GM18520 (cell line): ENCODE results near the gene TRMT1.

ENCODE experiments used
- ATAC-seq: cut with Tn5 transposase; IDR thresholded peaks from one replicate; pipeline ENCODE4 v1.9.1; 2021; ENCODE audit not compliant: unreplicated experiment

TRMT1 gene

GRCh38 chr19:13102666-13103580, 13.6 kb downstream of the TRMT1 start, which contains the start of gene LYL1:
LYL1 (minus strand) TSS chr19:13102858; CDS start chr19:13101171, 1,687 bp downstream.
- ATAC-seq, result no peak

- no peak for ATAC-seq
Measured at GRCh38 chr19:13102416-13102665, 14.2 kb downstream of the TRMT1 start.

- no peak for ATAC-seq
Measured at GRCh38 chr19:13101590-13102415, 14.7 kb downstream of the TRMT1 start.

- no peak for ATAC-seq
Measured at GRCh38 chr19:13100841-13101589, 15.5 kb downstream of the TRMT1 start.

- ATAC-seq, result peak; percentile 27
Measured at GRCh38 chr19:13100031-13100588, 16.4 kb downstream of the TRMT1 start.

- peak; percentile 25 for ATAC-seq
Measured at GRCh38 chr19:13099073-13099999, 17.2 kb downstream of the TRMT1 start.

- ATAC-seq, result no peak
Measured at GRCh38 chr19:13098277-13099072, 18.1 kb downstream of the TRMT1 start.

GRCh38 chr19:13097463-13098258, 18.9 kb downstream of the TRMT1 start:
- no peak for ATAC-seq

GRCh38 chr19:13097033-13097462, 19.5 kb downstream of the TRMT1 start:
- ATAC-seq, result no peak

- ATAC-seq, result no peak
Measured at GRCh38 chr19:13095934-13096927, 20.3 kb downstream of the TRMT1 start.

- ATAC-seq, result no peak
Measured at GRCh38 chr19:13095393-13095784, 21.2 kb downstream of the TRMT1 start.

GRCh38 chr19:13094771-13095392, 21.7 kb downstream of the TRMT1 start:
- ATAC-seq, result no peak

- no peak for ATAC-seq
Measured at GRCh38 chr19:13094106-13094504, 22.4 kb downstream of the TRMT1 start.

GRCh38 chr19:13093407-13094105, 23.0 kb downstream of the TRMT1 start:
- ATAC-seq, result no peak

GRCh38 chr19:13092606-13093235, 23.8 kb downstream of the TRMT1 start:
- ATAC-seq, result no peak

- no peak for ATAC-seq
Measured at GRCh38 chr19:13092158-13092543, 24.4 kb downstream of the TRMT1 start.
